OCI-LY1 (cell line): Measurements from ENCODE around the gene BCL2L11.
A peak's percentile ranks its signal among the peaks of the same experiment; 100 is the strongest.

Experiments used
- H2AFZ ChIP-seq: fragments of 200-600 bp; sonication (generic), shearing (Covaris generic); 2 replicates; pipeline ENCODE4 v1.6.0; 2014; ENCODE audit warnings: antibody characterized with exemption, mild to moderate bottlenecking, low read length
- H3F3A ChIP-seq: fragments of 200-600 bp; sonication (generic), shearing (Covaris generic); 2 replicates; pipeline ENCODE4 v1.6.0; 2014; ENCODE audit warnings: mild to moderate bottlenecking, antibody characterized with exemption, low read length, moderate library complexity; ENCODE audit not compliant: insufficient read depth
- H3K27ac ChIP-seq: fragments of 200-600 bp; sonication (generic); 2 replicates; pipeline ENCODE4 v1.5.1; 2014; ENCODE audit warnings: low read length, mixed run types, mild to moderate bottlenecking, low read depth; ENCODE audit not compliant: poor library complexity, severe bottlenecking
- H3K27me3 ChIP-seq: fragments of 200-600 bp; sonication (generic); 2 replicates; pipeline ENCODE4 v1.6.0; 2014; ENCODE audit warnings: antibody characterized with exemption, mild to moderate bottlenecking, low read length, moderate library complexity; ENCODE audit not compliant: insufficient read depth
- H3K36me3 ChIP-seq: fragments of 200-600 bp; sonication (generic); 2 replicates; pipeline ENCODE4 v1.6.1; 2014; ENCODE audit warnings: mild to moderate bottlenecking, antibody characterized with exemption, low read length, moderate library complexity, mixed read lengths; ENCODE audit not compliant: insufficient read depth
- H3K4me1 ChIP-seq: fragments of 200-600 bp; sonication (generic); 2 replicates; pipeline ENCODE4 v1.5.1; 2014; ENCODE audit warnings: mild to moderate bottlenecking, low read length, moderate library complexity; ENCODE audit not compliant: insufficient read depth, severe bottlenecking
- H3K4me2 ChIP-seq: fragments of 200-600 bp; sonication (generic), shearing (Covaris generic); 2 replicates; pipeline ENCODE4 v1.6.1; 2014; ENCODE audit warnings: low read length
- H3K4me3 ChIP-seq: fragments of 200-600 bp; sonication (generic); 2 replicates; pipeline ENCODE4 v1.5.1; 2014; ENCODE audit warnings: low read length, low read depth, mild to moderate bottlenecking, mixed read lengths; ENCODE audit not compliant: poor library complexity, severe bottlenecking
- H3K79me2 ChIP-seq: fragments of 200-600 bp; shearing (Covaris generic); 2 replicates; pipeline ENCODE4 v1.6.1; 2016; ENCODE audit warnings: mixed run types, low read length, mixed read lengths; ENCODE audit not compliant: insufficient read depth
- H3K9ac ChIP-seq: fragments of 200-600 bp; sonication (generic), shearing (Covaris generic); 2 replicates; pipeline ENCODE4 v1.6.1; 2014; ENCODE audit warnings: mild to moderate bottlenecking, low read length, mixed read lengths
- H3K9me2 ChIP-seq: fragments of 200-600 bp; sonication (generic), shearing (Covaris generic); 2 replicates; pipeline ENCODE4 v1.6.1; 2014; ENCODE audit warnings: low read depth, mild to moderate bottlenecking, low read length, mixed read lengths
- H3K9me3 ChIP-seq: fragments of 200-600 bp; shearing (Covaris generic); 2 replicates; pipeline ENCODE4 v1.6.1; 2014; ENCODE audit warnings: low read length, mixed read lengths
- H4K20me1 ChIP-seq: fragments of 200-600 bp; sonication (generic), shearing (Covaris generic); 2 replicates; pipeline ENCODE4 v1.6.0; 2016; ENCODE audit warnings: mild to moderate bottlenecking, low read length; ENCODE audit not compliant: insufficient read depth
- EZH2 ChIP-seq: fragments of 200-600 bp; sonication (generic), shearing (Covaris generic); IDR thresholded peaks from 2 replicates; pipeline ENCODE4 v1.8.0; 2017; ENCODE audit warnings: borderline replicate concordance, mixed run types, mild to moderate bottlenecking, antibody characterized with exemption, low read length, moderate library complexity, mixed read lengths
- TF ChIP-seq, protein P1 (sequence below): fragments of 200-600 bp; sonication (generic), shearing (Covaris generic); IDR thresholded peaks from 2 replicates; pipeline ENCODE4 v1.5.1; 2017; ENCODE audit warnings: mild to moderate bottlenecking, antibody characterized with exemption, low read length, moderate library complexity, mixed read lengths

BCL2L11 gene

GRCh38 chr2:111169924-111170323 is 49.2 kb downstream of the BCL2L11 start:
- Histone ChIP-seq H3K4me2 (no peak overlapping the region), H3F3A (peaks cover 16% of the 10 kb centered on the region), H2AFZ (no peak overlapping the region), H3K9me3 (no peaks in the 10 kb centered on the region), H3K27me3 (no peaks in the 10 kb centered on the region), H3K4me3 (no peak overlapping the region), H3K79me2 (no peaks in the 10 kb centered on the region), H3K27ac (peak overlapping the region; percentile 93), H4K20me1 (no peaks in the 10 kb centered on the region), H3K9ac (no peak overlapping the region), H3K36me3 (peaks cover 29% of the 10 kb centered on the region), H3K4me1 (peaks cover 83% of the 10 kb centered on the region), H3K9me2 (no peaks in the 10 kb centered on the region)
- no peak for TF ChIP-seq EZH2
- TF ChIP-seq, protein P1, sequence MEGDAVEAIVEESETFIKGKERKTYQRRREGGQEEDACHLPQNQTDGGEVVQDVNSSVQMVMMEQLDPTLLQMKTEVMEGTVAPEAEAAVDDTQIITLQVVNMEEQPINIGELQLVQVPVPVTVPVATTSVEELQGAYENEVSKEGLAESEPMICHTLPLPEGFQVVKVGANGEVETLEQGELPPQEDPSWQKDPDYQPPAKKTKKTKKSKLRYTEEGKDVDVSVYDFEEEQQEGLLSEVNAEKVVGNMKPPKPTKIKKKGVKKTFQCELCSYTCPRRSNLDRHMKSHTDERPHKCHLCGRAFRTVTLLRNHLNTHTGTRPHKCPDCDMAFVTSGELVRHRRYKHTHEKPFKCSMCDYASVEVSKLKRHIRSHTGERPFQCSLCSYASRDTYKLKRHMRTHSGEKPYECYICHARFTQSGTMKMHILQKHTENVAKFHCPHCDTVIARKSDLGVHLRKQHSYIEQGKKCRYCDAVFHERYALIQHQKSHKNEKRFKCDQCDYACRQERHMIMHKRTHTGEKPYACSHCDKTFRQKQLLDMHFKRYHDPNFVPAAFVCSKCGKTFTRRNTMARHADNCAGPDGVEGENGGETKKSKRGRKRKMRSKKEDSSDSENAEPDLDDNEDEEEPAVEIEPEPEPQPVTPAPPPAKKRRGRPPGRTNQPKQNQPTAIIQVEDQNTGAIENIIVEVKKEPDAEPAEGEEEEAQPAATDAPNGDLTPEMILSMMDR: no peak

DNA sequence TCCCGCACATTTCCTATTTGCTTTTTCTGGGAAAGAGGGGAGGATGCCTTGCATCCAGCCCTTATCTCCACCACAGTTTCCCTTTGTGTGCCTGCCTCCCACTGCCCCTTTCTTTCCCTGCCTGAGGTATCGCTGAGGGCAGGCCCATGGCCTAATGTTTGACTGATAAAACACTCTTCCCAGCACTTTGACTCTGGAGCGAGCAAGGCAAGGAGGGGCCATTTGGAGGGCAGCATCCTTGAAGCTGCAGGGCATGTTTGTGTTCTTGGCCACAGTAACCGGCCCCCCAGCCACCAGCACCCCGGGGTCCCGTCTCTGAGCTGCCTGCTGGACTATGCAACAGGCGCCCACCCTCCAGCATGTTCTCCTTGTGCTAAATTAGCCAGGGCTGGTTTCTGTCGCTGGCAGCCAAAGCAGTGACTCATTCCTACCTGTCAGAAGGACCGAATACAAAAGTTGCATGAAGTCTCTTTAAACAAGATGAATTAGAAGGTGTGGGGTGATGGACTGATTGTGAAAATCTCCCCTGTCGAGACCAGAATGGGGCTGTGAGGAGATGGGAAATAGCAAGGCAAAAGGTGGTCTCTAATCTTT is 50.7 kb downstream of the BCL2L11 start:
- Histone ChIP-seq H2AFZ (no peak overlapping the region), H3K36me3 (peaks cover 15% of the 10 kb centered on the region), H3K27me3 (no peaks in the 10 kb centered on the region), H3K4me3 (no peak overlapping the region), H3K9me2 (no peaks in the 10 kb centered on the region), H3K4me1 (peaks cover 69% of the 10 kb centered on the region), H3F3A (peaks cover 14% of the 10 kb centered on the region), H3K4me2 (no peak overlapping the region), H4K20me1 (no peaks in the 10 kb centered on the region), H3K9me3 (no peaks in the 10 kb centered on the region), H3K79me2 (no peaks in the 10 kb centered on the region), H3K9ac (no peak overlapping the region), H3K27ac (peak overlapping the region; percentile 60)
- no peak for TF ChIP-seq EZH2
- TF ChIP-seq, protein P1: no peak

GRCh38 chr2:111172666-111173065 is 52.0 kb downstream of the BCL2L11 start:
- TF ChIP-seq EZH2: no peak
- TF ChIP-seq, protein P1: no peak
- peaks cover 3% of the 10 kb centered on the region; the same call in 1 of the 2 replicates for H3K36me3 ChIP-seq
- H3K27me3 ChIP-seq: no peaks in the 10 kb centered on the region
- 0 out of 2 replicates have a peak overlapping the region, but pooled peaks have one; percentile 10 for H3K4me2 ChIP-seq
- H2AFZ ChIP-seq: no peak overlapping the region
- H4K20me1 ChIP-seq: no peaks in the 10 kb centered on the region
- H3K9me2 ChIP-seq: no peaks in the 10 kb centered on the region
- no peak overlapping the region for H3K9ac ChIP-seq
- no peaks in the 10 kb centered on the region for H3K9me3 ChIP-seq
- H3F3A ChIP-seq: peaks cover 10% of the 10 kb centered on the region
- no peaks in the 10 kb centered on the region for H3K79me2 ChIP-seq
- H3K4me1 ChIP-seq: peaks cover 57% of the 10 kb centered on the region
- peak overlapping the region; percentile 60 for H3K27ac ChIP-seq
- no peak overlapping the region for H3K4me3 ChIP-seq
